ENCODE results near the gene WIPI1.

DNA sequence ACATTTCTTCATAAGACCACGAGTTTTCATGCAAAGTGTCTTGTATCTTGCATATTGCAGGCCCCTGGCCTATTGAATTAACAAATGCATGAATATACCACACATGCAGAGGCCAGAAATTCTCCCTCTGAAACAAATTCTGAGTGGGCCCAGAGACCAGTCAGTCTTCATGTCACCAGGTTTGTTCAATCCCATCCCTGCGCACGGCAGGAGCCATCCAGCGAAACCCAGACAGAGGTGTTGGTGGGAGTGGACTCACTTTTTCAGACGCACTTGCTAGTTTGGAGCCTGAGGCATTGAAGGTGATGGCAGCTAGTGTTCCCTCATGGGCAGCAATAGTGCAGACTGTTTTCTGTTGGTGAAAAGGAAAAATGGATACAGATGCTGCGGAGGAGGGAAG lies 21.9 kb downstream of the WIPI1 start:
- TF ChIP-seq, protein P1, sequence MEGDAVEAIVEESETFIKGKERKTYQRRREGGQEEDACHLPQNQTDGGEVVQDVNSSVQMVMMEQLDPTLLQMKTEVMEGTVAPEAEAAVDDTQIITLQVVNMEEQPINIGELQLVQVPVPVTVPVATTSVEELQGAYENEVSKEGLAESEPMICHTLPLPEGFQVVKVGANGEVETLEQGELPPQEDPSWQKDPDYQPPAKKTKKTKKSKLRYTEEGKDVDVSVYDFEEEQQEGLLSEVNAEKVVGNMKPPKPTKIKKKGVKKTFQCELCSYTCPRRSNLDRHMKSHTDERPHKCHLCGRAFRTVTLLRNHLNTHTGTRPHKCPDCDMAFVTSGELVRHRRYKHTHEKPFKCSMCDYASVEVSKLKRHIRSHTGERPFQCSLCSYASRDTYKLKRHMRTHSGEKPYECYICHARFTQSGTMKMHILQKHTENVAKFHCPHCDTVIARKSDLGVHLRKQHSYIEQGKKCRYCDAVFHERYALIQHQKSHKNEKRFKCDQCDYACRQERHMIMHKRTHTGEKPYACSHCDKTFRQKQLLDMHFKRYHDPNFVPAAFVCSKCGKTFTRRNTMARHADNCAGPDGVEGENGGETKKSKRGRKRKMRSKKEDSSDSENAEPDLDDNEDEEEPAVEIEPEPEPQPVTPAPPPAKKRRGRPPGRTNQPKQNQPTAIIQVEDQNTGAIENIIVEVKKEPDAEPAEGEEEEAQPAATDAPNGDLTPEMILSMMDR (IDR thresholded peaks at IDR 0.05), result no peak
- TF ChIP-seq POLR2A (IDR thresholded peaks at IDR 0.05), result no peak

All from tibial nerve (tissue), 3 donors.